K562 (cell line): ENCODE results near the gene CBX2. TPM values are rescaled to one million over a fixed set of nuclear protein-coding genes. Genes with fewer than 3 reads are reported as not detected.

ENCODE experiments used
- FOXM1 ChIP-seq, 2 experiments: fragments of 450-650 bp in 1 of 2; sonication (generic) in 1 of 2; formaldehyde crosslinking in 1 of 2; IDR thresholded peaks; 2 replicates each; pipeline versions ENCODE4 v1.6.1 to v1.9.0; 2017 to 2022; ENCODE audit warnings: low read depth in 2 of 2, mild to moderate bottlenecking in 2 of 2, missing genetic modification reagents in 1 of 2, moderate library complexity in 1 of 2
- POU5F1 ChIP-seq: fragments of 150-350 bp; IDR thresholded peaks from 2 replicates; pipeline ENCODE4 v1.6.1; 2014; ENCODE audit warnings: borderline replicate concordance, low read length, low read depth, mild to moderate bottlenecking; ENCODE audit not compliant: partially characterized antibody
- REST ChIP-seq, 2 experiments: fragments of 450-650 bp; formaldehyde crosslinking in 1 of 2; IDR thresholded peaks; 2 replicates each; pipeline versions ENCODE4 v1.4.0 to v1.6.1; 2014 to 2020; ENCODE audit warnings: mild to moderate bottlenecking in 2 of 2, borderline replicate concordance in 1 of 2, low read depth in 1 of 2
- SRF ChIP-seq, 2 experiments: fragments of 250-450, 450-650 bp in 1 of 2; sonication (Bioruptor Pico) in 1 of 2; sonication (generic) in 1 of 2; formaldehyde crosslinking; IDR thresholded peaks; 2 replicates each; pipeline versions ENCODE4 v1.5.0 to v1.5.1; 2020 to 2022; ENCODE audit warnings: mild to moderate bottlenecking in 1 of 2, missing genetic modification reagents in 1 of 2
- ZBTB7A ChIP-seq: IDR thresholded peaks from 2 replicates; pipeline ENCODE4 v1.6.1; 2011; ENCODE audit warnings: low read depth, mild to moderate bottlenecking, low read length, moderate library complexity, borderline replicate concordance; ENCODE audit not compliant: control insufficient read depth
- ZNF609 ChIP-seq: sonication (generic); formaldehyde crosslinking; IDR thresholded peaks from 2 replicates; pipeline ENCODE4 v1.8.1; 2023; ENCODE audit warnings: missing genetic modification reagents, mild to moderate bottlenecking, borderline replicate concordance
- polyA plus RNA-seq, 8 experiments: library from polyadenylated mRNA; depleted of rRNA in 4 of 8; stranded (reverse) in 5 of 8; unstranded in 3 of 8; fragments of >200 nt; fragmentation: Nextera tagmentation in 2 of 8; fragmentation: Illumina TruSeq in 1 of 8; extraction: Ambion mirVana in 2 of 8; extraction: Trizol in 1 of 8; gene quantifications; 2 replicates each; pipeline versions ENCODE4 v1.2.1 to v1.2.3, GENCODE V29; 2011 to 2014; ENCODE audit warnings: inconsistent platforms in 1 of 8, missing spikeins in 1 of 8
- total RNA-seq, 7 experiments: library from RNA; depleted of rRNA in 6 of 7; stranded (reverse); fragments of >200 nt in 6 of 7; fragmentation: Illumina TruSeq in 2 of 7; extraction: Trizol in 2 of 7; gene quantifications; 2 replicates each; pipeline versions ENCODE4 v1.2.1 to v1.2.3, GENCODE V29; 2011 to 2021; ENCODE audit warnings: low replicate concordance in 1 of 7
- TF ChIP-seq, protein P1 (sequence below): sonication (generic); formaldehyde crosslinking; IDR thresholded peaks from 2 replicates; pipeline ENCODE4 v1.8.0; 2022; ENCODE audit warnings: mild to moderate bottlenecking, missing genetic modification reagents
- TF ChIP-seq, protein P2 (sequence below): sonication (generic); formaldehyde crosslinking; IDR thresholded peaks from 2 replicates; pipeline ENCODE4 v1.8.0; 2022; ENCODE audit warnings: mild to moderate bottlenecking, missing genetic modification reagents

CBX2 gene
- total and polyA plus RNA-seq, 9 of the 15 experiments (the other 6 are each of a cell fraction or from before 2014, with no cell fraction given), result 0.66 to 26.9 (median 13.9) TPM

GRCh38 chr17:79802736-79803420 lies 24.9 kb downstream of the CBX2 start (continued):
- peak; percentile 5; the same call in 1 of the 2 replicates for TF ChIP-seq REST (IDR thresholded peaks at IDR 0.05; ENCODE audit: borderline replicate concordance)
- no peak for TF ChIP-seq REST (CRISPR knock-in tag; IDR thresholded peaks at IDR 0.05; ENCODE audit: low read depth)
- TF ChIP-seq ZNF609 (CRISPR knock-in tag), result no peak
- TF ChIP-seq, protein P1, sequence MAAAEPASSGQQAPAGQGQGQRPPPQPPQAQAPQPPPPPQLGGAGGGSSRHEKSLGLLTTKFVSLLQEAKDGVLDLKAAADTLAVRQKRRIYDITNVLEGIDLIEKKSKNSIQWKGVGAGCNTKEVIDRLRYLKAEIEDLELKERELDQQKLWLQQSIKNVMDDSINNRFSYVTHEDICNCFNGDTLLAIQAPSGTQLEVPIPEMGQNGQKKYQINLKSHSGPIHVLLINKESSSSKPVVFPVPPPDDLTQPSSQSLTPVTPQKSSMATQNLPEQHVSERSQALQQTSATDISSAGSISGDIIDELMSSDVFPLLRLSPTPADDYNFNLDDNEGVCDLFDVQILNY, result peak; percentile 97
- TF ChIP-seq FOXM1 (IDR thresholded peaks at IDR 0.05; ENCODE audit: low read depth), result no peak
- TF ChIP-seq FOXM1 (CRISPR knock-in tag; IDR thresholded peaks at IDR 0.05; ENCODE audit: low read depth), result peak; percentile 99
- no peak for TF ChIP-seq POU5F1
- TF ChIP-seq ZBTB7A, result peak; percentile 87; the same call in 1 of the 2 replicates
- peak in 1 of 2 experiments; percentile 63; a peak in 1 of 4 replicates for TF ChIP-seq SRF (CRISPR knock-in tag; IDR thresholded peaks at IDR 0.05)
- TF ChIP-seq, protein P2, sequence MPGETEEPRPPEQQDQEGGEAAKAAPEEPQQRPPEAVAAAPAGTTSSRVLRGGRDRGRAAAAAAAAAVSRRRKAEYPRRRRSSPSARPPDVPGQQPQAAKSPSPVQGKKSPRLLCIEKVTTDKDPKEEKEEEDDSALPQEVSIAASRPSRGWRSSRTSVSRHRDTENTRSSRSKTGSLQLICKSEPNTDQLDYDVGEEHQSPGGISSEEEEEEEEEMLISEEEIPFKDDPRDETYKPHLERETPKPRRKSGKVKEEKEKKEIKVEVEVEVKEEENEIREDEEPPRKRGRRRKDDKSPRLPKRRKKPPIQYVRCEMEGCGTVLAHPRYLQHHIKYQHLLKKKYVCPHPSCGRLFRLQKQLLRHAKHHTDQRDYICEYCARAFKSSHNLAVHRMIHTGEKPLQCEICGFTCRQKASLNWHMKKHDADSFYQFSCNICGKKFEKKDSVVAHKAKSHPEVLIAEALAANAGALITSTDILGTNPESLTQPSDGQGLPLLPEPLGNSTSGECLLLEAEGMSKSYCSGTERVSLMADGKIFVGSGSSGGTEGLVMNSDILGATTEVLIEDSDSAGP, result 0 out of 2 replicates have a peak, but pooled peaks have one; percentile 32
